Measurements from ENCODE around the gene COL4A5.

COL4A5 gene

GRCh38 chrX:108696690-108697089 lies 257.1 kb downstream of the COL4A5 start:
- no peak overlapping the region for H3K9ac ChIP-seq (ENCODE audit: low read length in 5 of 5)
- H3K27ac ChIP-seq (ENCODE audit: low read depth, low read length), result no peak overlapping the region
- no peak overlapping the region for H3K4me3 ChIP-seq (ENCODE audit: low read depth in 1 of 5, low read length in 5 of 5)
- H3K4me1 ChIP-seq (ENCODE audit: control insufficient read depth in 5 of 5, insufficient read depth in 5 of 5, low read length in 5 of 5), result no peaks in the 10 kb centered on the region
- H3K36me3 ChIP-seq (ENCODE audit: control insufficient read depth in 5 of 5, insufficient read depth in 5 of 5, low read length in 5 of 5), result no peaks in the 10 kb centered on the region
- H3K27me3 ChIP-seq (ENCODE audit: control insufficient read depth in 5 of 5, insufficient read depth in 4 of 5, low read length in 5 of 5), result peaks cover 0 to 9% (median 2%) of the 10 kb centered on the region in 5 donors
- no peaks in the 10 kb centered on the region for H3K9me3 ChIP-seq (ENCODE audit: control insufficient read depth in 5 of 5, low read length in 5 of 5)

GRCh38 chrX:108699368-108699767 lies 259.7 kb downstream of the COL4A5 start:
- Histone ChIP-seq H3K4me1 (ENCODE audit: control insufficient read depth in 5 of 5, insufficient read depth in 5 of 5, low read length in 5 of 5) (no peaks in the 10 kb centered on the region), H3K9me3 (ENCODE audit: control insufficient read depth in 5 of 5, low read length in 5 of 5) (no peaks in the 10 kb centered on the region), H3K9ac (ENCODE audit: low read length in 5 of 5) (no peak overlapping the region), H3K27ac (ENCODE audit: low read depth, low read length) (no peak overlapping the region), H3K27me3 (ENCODE audit: control insufficient read depth in 5 of 5, insufficient read depth in 4 of 5, low read length in 5 of 5) (peaks cover 0 to 9% (median 2%) of the 10 kb centered on the region in 5 donors), H3K4me3 (ENCODE audit: low read depth in 1 of 5, low read length in 5 of 5) (no peak overlapping the region), H3K36me3 (ENCODE audit: control insufficient read depth in 5 of 5, insufficient read depth in 5 of 5, low read length in 5 of 5) (no peaks in the 10 kb centered on the region)

- H3K27me3 ChIP-seq (ENCODE audit: control insufficient read depth in 5 of 5, insufficient read depth in 4 of 5, low read length in 5 of 5), result peaks cover 0 to 8% (median 0%) of the 10 kb centered on the region in 5 donors
- no peaks in the 10 kb centered on the region for H3K4me1 ChIP-seq (ENCODE audit: control insufficient read depth in 5 of 5, insufficient read depth in 5 of 5, low read length in 5 of 5)
- H3K36me3 ChIP-seq (ENCODE audit: control insufficient read depth in 5 of 5, insufficient read depth in 5 of 5, low read length in 5 of 5), result no peaks in the 10 kb centered on the region
- no peak overlapping the region for H3K27ac ChIP-seq (ENCODE audit: low read depth, low read length)
- H3K9ac ChIP-seq (ENCODE audit: low read length in 5 of 5), result no peak overlapping the region
- no peak overlapping the region for H3K4me3 ChIP-seq (ENCODE audit: low read depth in 1 of 5, low read length in 5 of 5)
- no peaks in the 10 kb centered on the region for H3K9me3 ChIP-seq (ENCODE audit: control insufficient read depth in 5 of 5, low read length in 5 of 5)
These were observed 262.0 kb downstream of the COL4A5 start for GRCh38 chrX:108701633-108702032.

GRCh38 chrX:108702530-108702929 lies 262.9 kb downstream of the COL4A5 start:
- peaks cover 0 to 8% (median 0%) of the 10 kb centered on the region in 5 donors for H3K27me3 ChIP-seq (ENCODE audit: control insufficient read depth in 5 of 5, insufficient read depth in 4 of 5, low read length in 5 of 5)
- no peaks in the 10 kb centered on the region for H3K36me3 ChIP-seq (ENCODE audit: control insufficient read depth in 5 of 5, insufficient read depth in 5 of 5, low read length in 5 of 5)
- no peak overlapping the region for H3K9ac ChIP-seq (ENCODE audit: low read length in 5 of 5)
- no peak overlapping the region for H3K27ac ChIP-seq (ENCODE audit: low read depth, low read length)
- H3K4me3 ChIP-seq (ENCODE audit: low read depth in 1 of 5, low read length in 5 of 5), result no peak overlapping the region
- H3K9me3 ChIP-seq (ENCODE audit: control insufficient read depth in 5 of 5, low read length in 5 of 5), result no peaks in the 10 kb centered on the region
- no peaks in the 10 kb centered on the region for H3K4me1 ChIP-seq (ENCODE audit: control insufficient read depth in 5 of 5, insufficient read depth in 5 of 5, low read length in 5 of 5)

GRCh38 chrX:108704839-108705238 lies 265.2 kb downstream of the COL4A5 start:
- H3K9ac ChIP-seq (ENCODE audit: low read length in 5 of 5), result no peak overlapping the region
- H3K36me3 ChIP-seq (ENCODE audit: control insufficient read depth in 5 of 5, insufficient read depth in 5 of 5, low read length in 5 of 5), result no peaks in the 10 kb centered on the region
- no peak overlapping the region for H3K4me3 ChIP-seq (ENCODE audit: low read depth in 1 of 5, low read length in 5 of 5)
- no peaks in the 10 kb centered on the region for H3K9me3 ChIP-seq (ENCODE audit: control insufficient read depth in 5 of 5, low read length in 5 of 5)
- H3K4me1 ChIP-seq (ENCODE audit: control insufficient read depth in 5 of 5, insufficient read depth in 5 of 5, low read length in 5 of 5), result no peaks in the 10 kb centered on the region
- H3K27me3 ChIP-seq (ENCODE audit: control insufficient read depth in 5 of 5, insufficient read depth in 4 of 5, low read length in 5 of 5), result peaks cover 0 to 10% (median 0%) of the 10 kb centered on the region in 5 donors
- no peak overlapping the region for H3K27ac ChIP-seq (ENCODE audit: low read depth, low read length)

- Histone ChIP-seq H3K36me3 (ENCODE audit: control insufficient read depth in 5 of 5, insufficient read depth in 5 of 5, low read length in 5 of 5) (no peaks in the 10 kb centered on the region), H3K9me3 (ENCODE audit: control insufficient read depth in 5 of 5, low read length in 5 of 5) (peaks cover 0 to 14% (median 7%) of the 10 kb centered on the region in 5 donors), H3K27me3 (ENCODE audit: control insufficient read depth in 5 of 5, insufficient read depth in 4 of 5, low read length in 5 of 5) (peaks cover 0 to 3% (median 0%) of the 10 kb centered on the region in 5 donors), H3K9ac (ENCODE audit: low read length in 5 of 5) (no peak overlapping the region), H3K27ac (ENCODE audit: low read depth, low read length) (no peak overlapping the region), H3K4me3 (ENCODE audit: low read depth in 1 of 5, low read length in 5 of 5) (no peak overlapping the region), H3K4me1 (ENCODE audit: control insufficient read depth in 5 of 5, insufficient read depth in 5 of 5, low read length in 5 of 5) (no peaks in the 10 kb centered on the region)
These were observed 273.2 kb downstream of the COL4A5 start for GRCh38 chrX:108712886-108713285.

GRCh38 chrX:108722561-108722960 lies 282.9 kb downstream of the COL4A5 start:
- no peak overlapping the region for H3K9ac ChIP-seq (ENCODE audit: low read length in 5 of 5)
- H3K36me3 ChIP-seq (ENCODE audit: control insufficient read depth in 5 of 5, insufficient read depth in 5 of 5, low read length in 5 of 5), result no peaks in the 10 kb centered on the region
- H3K9me3 ChIP-seq (ENCODE audit: control insufficient read depth in 5 of 5, low read length in 5 of 5), result no peaks in the 10 kb centered on the region
- no peak overlapping the region for H3K27ac ChIP-seq (ENCODE audit: low read depth, low read length)
- H3K4me3 ChIP-seq (ENCODE audit: low read depth in 1 of 5, low read length in 5 of 5), result no peak overlapping the region
- H3K4me1 ChIP-seq (ENCODE audit: control insufficient read depth in 5 of 5, insufficient read depth in 5 of 5, low read length in 5 of 5), result no peaks in the 10 kb centered on the region
- H3K27me3 ChIP-seq (ENCODE audit: control insufficient read depth in 5 of 5, insufficient read depth in 4 of 5, low read length in 5 of 5), result peaks cover 0 to 11% (median 6%) of the 10 kb centered on the region in 5 donors

- no peak overlapping the region for H3K4me3 ChIP-seq (ENCODE audit: low read depth in 1 of 5, low read length in 5 of 5)
- H3K4me1 ChIP-seq (ENCODE audit: control insufficient read depth in 5 of 5, insufficient read depth in 5 of 5, low read length in 5 of 5), result no peaks in the 10 kb centered on the region
- no peaks in the 10 kb centered on the region for H3K9me3 ChIP-seq (ENCODE audit: control insufficient read depth in 5 of 5, low read length in 5 of 5)
- no peak overlapping the region for H3K9ac ChIP-seq (ENCODE audit: low read length in 5 of 5)
- H3K27me3 ChIP-seq (ENCODE audit: control insufficient read depth in 5 of 5, insufficient read depth in 4 of 5, low read length in 5 of 5), result peaks cover 8 to 12% (median 10%) of the 10 kb centered on the region in 5 donors
- no peak overlapping the region for H3K27ac ChIP-seq (ENCODE audit: low read depth, low read length)
- H3K36me3 ChIP-seq (ENCODE audit: control insufficient read depth in 5 of 5, insufficient read depth in 5 of 5, low read length in 5 of 5), result no peaks in the 10 kb centered on the region
These were observed 287.1 kb downstream of the COL4A5 start for GRCh38 chrX:108726748-108727147.

GRCh38 chrX:108731153-108731552 lies 291.5 kb downstream of the COL4A5 start:
- Histone ChIP-seq H3K27me3 (ENCODE audit: control insufficient read depth in 5 of 5, insufficient read depth in 4 of 5, low read length in 5 of 5) (peaks cover 32 to 44% (median 37%) of the 10 kb centered on the region in 5 donors), H3K36me3 (ENCODE audit: control insufficient read depth in 5 of 5, insufficient read depth in 5 of 5, low read length in 5 of 5) (no peaks in the 10 kb centered on the region), H3K9me3 (ENCODE audit: control insufficient read depth in 5 of 5, low read length in 5 of 5) (no peaks in the 10 kb centered on the region), H3K4me3 (ENCODE audit: low read depth in 1 of 5, low read length in 5 of 5) (no peak overlapping the region), H3K9ac (ENCODE audit: low read length in 5 of 5) (no peak overlapping the region), H3K27ac (ENCODE audit: low read depth, low read length) (no peak overlapping the region), H3K4me1 (ENCODE audit: control insufficient read depth in 5 of 5, insufficient read depth in 5 of 5, low read length in 5 of 5) (peaks cover 0 to 8% (median 6%) of the 10 kb centered on the region in 5 donors)

GRCh38 chrX:108732630-108733321 lies 293.1 kb downstream of the COL4A5 start:
- Histone ChIP-seq H3K4me1 (ENCODE audit: control insufficient read depth in 5 of 5, insufficient read depth in 5 of 5, low read length in 5 of 5) (peaks cover 0 to 17% (median 16%) of the 10 kb centered on the region in 5 donors), H3K27ac (ENCODE audit: low read depth, low read length) (no peak overlapping the region), H3K9ac (ENCODE audit: low read length in 5 of 5) (no peak overlapping the region), H3K9me3 (ENCODE audit: control insufficient read depth in 5 of 5, low read length in 5 of 5) (peaks cover 0 to 3% (median 0%) of the 10 kb centered on the region in 5 donors), H3K4me3 (ENCODE audit: low read depth in 1 of 5, low read length in 5 of 5) (no peak overlapping the region), H3K27me3 (ENCODE audit: control insufficient read depth in 5 of 5, insufficient read depth in 4 of 5, low read length in 5 of 5) (peaks cover 28 to 51% (median 46%) of the 10 kb centered on the region in 5 donors), H3K36me3 (ENCODE audit: control insufficient read depth in 5 of 5, insufficient read depth in 5 of 5, low read length in 5 of 5) (no peaks in the 10 kb centered on the region)

Data from subcutaneous abdominal adipose tissue (tissue), 5 donors.